Nephron (organoid): Measurements from ENCODE around the gene HSD17B8.

Experiments used
- H3K27ac Mint-ChIP-seq, 3 experiments: 2 replicates each; pipeline ENCODE4 v1.8.0; 2020; ENCODE audit warnings: mixed read lengths in 3 of 3, mild to moderate bottlenecking in 2 of 3, moderate library complexity in 1 of 3
- H3K27me3 Mint-ChIP-seq: 2 replicates; pipeline ENCODE4 v1.8.0; 2021; ENCODE audit warnings: low read depth, mild to moderate bottlenecking, moderate library complexity, mixed read lengths
- H3K36me3 Mint-ChIP-seq: 2 replicates; pipeline ENCODE4 v1.8.0; 2020; ENCODE audit warnings: low read depth, mixed read lengths
- H3K4me1 Mint-ChIP-seq: 2 replicates; pipeline ENCODE4 v1.8.0; 2020; ENCODE audit warnings: mixed read lengths
- H3K4me3 Mint-ChIP-seq, 3 experiments: 2 replicates each; pipeline ENCODE4 v1.8.0; 2020; ENCODE audit warnings: mild to moderate bottlenecking in 3 of 3, mixed read lengths in 3 of 3, moderate library complexity in 2 of 3
- H3K9me3 Mint-ChIP-seq: 2 replicates; pipeline ENCODE4 v1.8.0; 2020; ENCODE audit warnings: mixed read lengths
- TF ChIP-seq, protein P1 (sequence below), 3 experiments: fragments of 200-600 bp; sonication (generic); IDR thresholded peaks; one replicate each; pipeline ENCODE4 v1.5.0; 2021; ENCODE audit warnings: antibody characterized with exemption in 3 of 3; ENCODE audit not compliant: unreplicated experiment in 3 of 3

The HSD17B8 gene

DNA sequence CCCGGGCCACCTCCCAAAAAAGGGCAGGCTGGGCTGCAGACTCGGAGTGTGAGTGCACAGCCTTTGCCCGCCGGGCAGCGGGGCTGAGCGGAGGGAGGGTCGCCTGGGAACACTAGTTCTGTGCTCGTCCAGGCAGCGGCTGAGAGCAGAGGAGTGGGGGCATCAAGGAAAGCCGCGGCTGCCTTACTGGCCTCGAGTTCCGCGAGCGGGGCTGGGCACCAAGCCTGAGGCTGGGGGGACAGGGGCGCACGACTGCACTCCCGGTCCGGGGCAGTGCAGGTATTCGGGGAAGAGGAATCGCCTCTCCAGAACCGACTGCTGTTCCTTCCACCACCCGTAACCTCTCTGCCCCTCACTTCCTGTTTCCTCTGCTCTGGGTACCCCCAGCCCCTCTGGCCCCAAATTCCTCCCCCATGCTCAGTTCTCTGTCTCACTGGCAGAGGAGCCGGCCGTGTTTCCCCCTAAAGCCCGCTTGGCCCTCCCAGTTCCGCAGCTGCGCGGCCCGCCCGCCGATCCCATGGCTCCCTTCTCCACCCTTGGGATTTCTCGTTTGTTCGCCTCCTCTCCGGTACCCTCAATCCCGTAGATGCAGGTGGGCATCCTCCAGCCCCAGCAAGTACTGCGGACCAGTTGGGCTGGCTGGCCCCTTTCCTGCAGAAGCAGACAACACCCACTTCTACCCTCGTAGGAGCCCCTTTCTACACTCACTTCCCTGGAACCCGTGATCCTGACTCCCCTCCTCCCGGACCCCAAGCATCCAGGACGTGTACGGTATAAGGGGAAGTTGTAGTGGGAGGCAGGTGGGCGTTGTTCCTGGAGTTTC lies 8.9 kb downstream of the HSD17B8 start:
- TF ChIP-seq, protein P1, sequence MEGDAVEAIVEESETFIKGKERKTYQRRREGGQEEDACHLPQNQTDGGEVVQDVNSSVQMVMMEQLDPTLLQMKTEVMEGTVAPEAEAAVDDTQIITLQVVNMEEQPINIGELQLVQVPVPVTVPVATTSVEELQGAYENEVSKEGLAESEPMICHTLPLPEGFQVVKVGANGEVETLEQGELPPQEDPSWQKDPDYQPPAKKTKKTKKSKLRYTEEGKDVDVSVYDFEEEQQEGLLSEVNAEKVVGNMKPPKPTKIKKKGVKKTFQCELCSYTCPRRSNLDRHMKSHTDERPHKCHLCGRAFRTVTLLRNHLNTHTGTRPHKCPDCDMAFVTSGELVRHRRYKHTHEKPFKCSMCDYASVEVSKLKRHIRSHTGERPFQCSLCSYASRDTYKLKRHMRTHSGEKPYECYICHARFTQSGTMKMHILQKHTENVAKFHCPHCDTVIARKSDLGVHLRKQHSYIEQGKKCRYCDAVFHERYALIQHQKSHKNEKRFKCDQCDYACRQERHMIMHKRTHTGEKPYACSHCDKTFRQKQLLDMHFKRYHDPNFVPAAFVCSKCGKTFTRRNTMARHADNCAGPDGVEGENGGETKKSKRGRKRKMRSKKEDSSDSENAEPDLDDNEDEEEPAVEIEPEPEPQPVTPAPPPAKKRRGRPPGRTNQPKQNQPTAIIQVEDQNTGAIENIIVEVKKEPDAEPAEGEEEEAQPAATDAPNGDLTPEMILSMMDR (IDR thresholded peaks at IDR 0.05; ENCODE audit: unreplicated experiment in 3 of 3) = no peak
- Mint-ChIP-seq H3K4me1 (peaks cover 29% of the 10 kb centered on the region), H3K27ac (peak overlapping the region; percentile 62 to 83 (median 63))

DNA sequence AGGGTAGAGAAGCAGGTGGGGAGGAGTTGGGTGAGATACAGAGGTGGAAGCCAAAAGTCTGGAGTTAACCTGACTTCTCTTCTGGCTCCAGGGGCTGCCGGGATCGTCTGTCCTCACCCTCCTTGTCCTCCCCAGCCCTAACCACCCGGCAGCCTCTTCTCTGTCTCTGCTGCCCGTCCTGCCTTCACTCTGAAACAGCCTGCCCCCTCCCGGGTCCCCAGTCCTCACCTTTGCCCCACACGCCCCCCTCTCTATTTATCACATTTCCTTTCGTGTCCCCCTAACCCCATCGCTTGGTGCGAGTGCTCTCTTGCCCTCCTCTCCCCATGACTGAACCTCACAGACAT lies 9.5 kb downstream of the HSD17B8 start:
- Mint-ChIP-seq H3K27me3 (peaks cover 9% of the 10 kb centered on the region), H3K27ac (peak overlapping the region in 2 of 3 experiments; percentile 63 to 83), H3K4me1 (peaks cover 25% of the 10 kb centered on the region), H3K4me3 (peak overlapping the region; percentile 90 to 95 (median 94)), H3K9me3 (no peaks in the 10 kb centered on the region), H3K36me3 (peaks cover 21% of the 10 kb centered on the region)
- TF ChIP-seq, protein P1 (IDR thresholded peaks at IDR 0.05; ENCODE audit: unreplicated experiment in 3 of 3) = no peak

More for the DNA sequence above, 8.9 kb downstream of the HSD17B8 start:
- H3K36me3 Mint-ChIP-seq = peaks cover 21% of the 10 kb centered on the region
- H3K27me3 Mint-ChIP-seq = peaks cover 6% of the 10 kb centered on the region
- H3K4me3 Mint-ChIP-seq = peak overlapping the region; percentile 90 to 95 (median 94)
- H3K9me3 Mint-ChIP-seq = no peaks in the 10 kb centered on the region

DNA sequence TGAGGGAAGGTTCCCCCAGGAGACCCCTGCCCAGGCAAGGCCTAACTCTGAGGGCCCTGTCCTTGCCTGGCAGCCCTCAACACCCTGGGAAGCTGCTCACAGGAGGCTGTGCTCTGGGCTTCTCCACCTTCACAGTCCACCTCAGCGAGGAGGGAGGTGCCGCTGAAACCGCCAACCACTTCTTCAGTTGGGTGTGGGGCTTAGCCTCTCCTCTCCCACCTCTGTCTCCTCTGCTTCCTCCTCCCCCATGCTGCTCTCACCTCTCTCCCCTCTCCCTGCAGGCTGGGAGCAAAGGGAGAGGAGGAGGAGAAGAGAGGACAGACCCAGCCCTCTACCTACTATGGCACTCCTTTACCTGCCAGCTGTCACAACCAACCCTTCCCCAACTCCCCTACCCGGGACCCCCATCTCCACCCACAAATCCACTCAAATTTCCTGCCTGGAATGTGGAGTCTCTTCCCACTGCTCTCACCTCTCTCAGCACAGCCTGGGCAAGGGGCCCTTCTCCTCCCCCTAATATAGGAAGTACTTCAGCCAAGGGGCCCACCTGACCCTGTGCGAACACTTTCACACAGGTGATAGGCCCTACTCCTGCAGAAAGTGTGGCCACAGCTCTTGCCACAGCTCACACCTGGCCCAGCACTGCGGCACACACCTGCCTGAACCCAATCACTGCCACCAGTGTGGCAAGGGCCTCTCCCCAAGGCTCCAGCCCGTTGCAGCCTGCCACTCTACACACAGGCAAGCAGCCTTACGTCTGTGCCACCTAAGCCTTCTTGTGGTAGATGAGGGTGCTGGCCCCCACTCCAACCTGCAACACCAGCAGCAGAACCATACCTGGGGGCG lies 11.0 kb downstream of the HSD17B8 start:
- Mint-ChIP-seq H3K27me3 (peaks cover 9% of the 10 kb centered on the region), H3K4me1 (peaks cover 16% of the 10 kb centered on the region), H3K27ac (no peak overlapping the region), H3K4me3 (peak overlapping the region; percentile 33 to 49 (median 34)), H3K9me3 (no peaks in the 10 kb centered on the region), H3K36me3 (peaks cover 9% of the 10 kb centered on the region)
- TF ChIP-seq, protein P1 (IDR thresholded peaks at IDR 0.05; ENCODE audit: unreplicated experiment in 3 of 3) = no peak

DNA sequence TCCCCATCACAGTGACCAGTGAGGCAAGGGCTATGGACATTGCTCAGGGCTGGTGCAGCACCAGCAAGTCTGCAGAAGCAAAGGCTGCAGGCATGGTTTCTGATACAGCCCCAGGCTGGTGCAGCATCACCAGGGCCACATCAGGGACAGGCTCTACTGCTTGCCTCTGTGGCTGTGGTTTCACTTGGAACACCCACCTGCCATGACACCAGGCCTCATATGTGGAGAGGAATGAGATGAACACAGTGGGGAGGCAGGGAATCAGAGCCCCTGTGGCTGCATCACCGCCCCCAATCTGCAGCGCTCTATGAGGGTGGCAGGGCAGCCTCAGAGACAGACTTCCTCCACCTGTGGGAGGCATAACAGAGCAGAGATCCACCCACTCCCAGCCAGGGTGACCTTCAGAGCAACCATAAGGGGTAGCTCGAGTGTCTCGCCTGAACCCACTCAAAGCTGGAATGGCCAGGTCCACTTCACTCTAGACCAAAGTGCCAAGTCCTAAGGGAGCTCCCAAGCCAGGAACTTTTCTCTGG lies 11.7 kb downstream of the HSD17B8 start:
- H3K4me3 Mint-ChIP-seq = no peak overlapping the region

DNA sequence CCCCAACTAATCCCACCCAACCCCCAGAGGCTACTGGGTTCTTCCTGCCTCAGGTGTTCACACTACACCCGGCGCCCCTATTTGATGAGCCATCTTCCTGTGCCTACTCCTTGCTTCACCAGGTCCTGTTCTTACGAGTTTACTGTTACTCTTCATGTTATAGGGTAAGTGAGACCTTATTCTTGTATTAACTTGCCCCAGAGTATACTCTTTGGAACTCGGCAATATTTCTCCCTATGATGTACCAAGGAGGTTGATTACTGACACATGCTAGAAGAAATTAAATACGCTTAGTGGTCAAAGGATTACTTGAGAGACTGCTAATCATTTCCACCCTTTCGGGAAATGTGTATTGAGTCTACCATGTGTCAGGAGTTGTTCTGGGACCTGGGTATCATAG lies 12.8 kb downstream of the HSD17B8 start:
- H3K4me1 Mint-ChIP-seq = peaks cover 13% of the 10 kb centered on the region
- H3K9me3 Mint-ChIP-seq = no peaks in the 10 kb centered on the region
- peaks cover 9% of the 10 kb centered on the region for H3K27me3 Mint-ChIP-seq
- no peak overlapping the region for H3K4me3 Mint-ChIP-seq
- no peak overlapping the region for H3K27ac Mint-ChIP-seq
- H3K36me3 Mint-ChIP-seq = peaks cover under 1% of the 10 kb centered on the region
- TF ChIP-seq, protein P1 (IDR thresholded peaks at IDR 0.05; ENCODE audit: unreplicated experiment in 3 of 3) = no peak

More for the DNA sequence above, 11.7 kb downstream of the HSD17B8 start:
- H3K36me3 Mint-ChIP-seq = peaks cover 6% of the 10 kb centered on the region
- peaks cover 9% of the 10 kb centered on the region for H3K27me3 Mint-ChIP-seq
- TF ChIP-seq, protein P1 (IDR thresholded peaks at IDR 0.05; ENCODE audit: unreplicated experiment in 3 of 3) = no peak
- H3K9me3 Mint-ChIP-seq = no peaks in the 10 kb centered on the region
- peaks cover 16% of the 10 kb centered on the region for H3K4me1 Mint-ChIP-seq
- no peak overlapping the region for H3K27ac Mint-ChIP-seq
